Caki2 (cell line): ENCODE data around the gene ZFP42. TPM values are rescaled to one million over a fixed set of nuclear protein-coding genes. Genes with fewer than 3 reads are reported as not detected.
"Not testable (repeated sequence)": the region's sequence is repeated elsewhere in the genome, so short reads cannot be mapped to it uniquely, and the experiment has no call there.

Experiments
- DNase-seq: peaks from one replicate; pipeline ENCODE4 v3.0.0-alpha.2; 2015; ENCODE audit warnings: low read depth
- in situ Hi-C: cut with HindIII; loops from 2 replicates; pipeline ENCODE4 v1.10.0; 2016; ENCODE audit warnings: low sequenced_read_pairs, low pct_unique_long_range_greater_than_20kb, mixed read lengths
- total RNA-seq: library from RNA; depleted of rRNA; stranded (reverse); fragments of >200 nt; shearing (Covaris generic); gene quantifications from 2 replicates; pipeline ENCODE4 v1.2.3, GENCODE V29; 2014; ENCODE audit warnings: low replicate concordance

Gene ZFP42
- total RNA-seq, 1 experiment from 2014 or later = not detected

GRCh38 chr4:188015025-188015940 is 19.7 kb downstream of the ZFP42 start:
- DNase-seq = no peak
- in situ Hi-C loops = no loop called here

GRCh38 chr4:188016754-188017153 is 21.2 kb downstream of the ZFP42 start:
- in situ Hi-C loops = no loop called here
- no peak for DNase-seq

- in situ Hi-C loops = no loop called here
- no peak for DNase-seq
These were observed 22.7 kb downstream of the ZFP42 start for GRCh38 chr4:188018262-188018661.

- in situ Hi-C loops = no loop called here
- DNase-seq = no peak
These were observed 26.1 kb downstream of the ZFP42 start for GRCh38 chr4:188021548-188022249.

GRCh38 chr4:188023682-188024081 is 28.1 kb downstream of the ZFP42 start:
- DNase-seq = no peak

GRCh38 chr4:188025476-188025875 is 29.9 kb downstream of the ZFP42 start:
- in situ Hi-C loops = no loop called here
- no peak for DNase-seq

More at GRCh38 chr4:188023682-188024081, 28.1 kb downstream of the ZFP42 start:
- in situ Hi-C loops = no loop called here

GRCh38 chr4:188029114-188029513 is 33.5 kb downstream of the ZFP42 start:
- in situ Hi-C loops = no loop called here
- no peak for DNase-seq

- DNase-seq = no peak
- in situ Hi-C loops = no loop called here
These were observed 34.8 kb downstream of the ZFP42 start for GRCh38 chr4:188030401-188030800.

- in situ Hi-C loops = no loop called here
- DNase-seq = no peak
These were observed 36.2 kb downstream of the ZFP42 start for GRCh38 chr4:188031751-188032150.

GRCh38 chr4:188032170-188032569 is 36.6 kb downstream of the ZFP42 start:
- in situ Hi-C loops = no loop called here
- no peak for DNase-seq

GRCh38 chr4:188032583-188032982 is 37.0 kb downstream of the ZFP42 start:
- in situ Hi-C loops = no loop called here

GRCh38 chr4:188037003-188037713 is 41.6 kb downstream of the ZFP42 start:
- in situ Hi-C loops = no loop called here

More at GRCh38 chr4:188032583-188032982, 37.0 kb downstream of the ZFP42 start:
- DNase-seq = no peak

GRCh38 chr4:188041721-188042120 is 46.1 kb downstream of the ZFP42 start:
- no peak for DNase-seq
- in situ Hi-C loops = no loop called here

More at GRCh38 chr4:188037003-188037713, 41.6 kb downstream of the ZFP42 start:
- DNase-seq = no peak

- in situ Hi-C loops = no loop called here
These were observed 46.6 kb downstream of the ZFP42 start for GRCh38 chr4:188042191-188042590.

GRCh38 chr4:188043154-188043553 is 47.6 kb downstream of the ZFP42 start:
- DNase-seq = no peak
- in situ Hi-C loops = no loop called here

More at GRCh38 chr4:188042191-188042590, 46.6 kb downstream of the ZFP42 start:
- no peak for DNase-seq

- DNase-seq, in situ Hi-C loops: not testable (repeated sequence)
These were observed 49.9 kb downstream of the ZFP42 start for GRCh38 chr4:188045461-188045860.

- in situ Hi-C loops = no loop called here
- no peak for DNase-seq
These were observed 51.1 kb downstream of the ZFP42 start for GRCh38 chr4:188046657-188047056.

- in situ Hi-C loops = no loop called here
- DNase-seq = no peak
These were observed 57.7 kb downstream of the ZFP42 start for GRCh38 chr4:188053302-188053701.
